Hepatocyte (in vitro differentiated cells): ENCODE results near the gene NODAL. TPM values are rescaled to one million over a fixed set of nuclear protein-coding genes. Genes with fewer than 3 reads are reported as not detected.

Source experiments
- DNase-seq: peaks from one replicate; pipeline ENCODE4 v3.0.0-alpha.2; 2016; ENCODE audit warnings: low spot score
- H2AFZ ChIP-seq: fragments of 200-600 bp; sonication (generic); 2 replicates; pipeline ENCODE4 v1.6.0; 2016; ENCODE audit warnings: antibody characterized with exemption, mild to moderate bottlenecking
- H3K27ac ChIP-seq: fragments of 200-600 bp; sonication (generic); 2 replicates; pipeline ENCODE4 v1.5.1; 2016; ENCODE audit warnings: mild to moderate bottlenecking
- H3K27me3 ChIP-seq: fragments of 200-600 bp; sonication (generic); 2 replicates; pipeline ENCODE4 v1.6.1; 2016
- H3K36me3 ChIP-seq: fragments of 200-600 bp; sonication (generic); replicated peaks from 2 replicates; pipeline ENCODE4 v1.5.1; 2016; ENCODE audit warnings: low read depth; ENCODE audit not compliant: insufficient read depth
- H3K4me1 ChIP-seq: fragments of 200-600 bp; sonication (generic); 2 replicates; pipeline ENCODE4 v1.5.1; 2016; ENCODE audit warnings: mild to moderate bottlenecking, moderate library complexity; ENCODE audit not compliant: insufficient read depth
- H3K4me2 ChIP-seq: fragments of 200-600 bp; sonication (generic); 2 replicates; pipeline ENCODE4 v1.6.0; 2016
- H3K4me3 ChIP-seq: fragments of 200-600 bp; sonication (generic); 2 replicates; pipeline ENCODE4 v1.5.1; 2016; ENCODE audit warnings: mild to moderate bottlenecking
- H3K79me2 ChIP-seq: fragments of 200-600 bp; sonication (generic); 2 replicates; pipeline ENCODE4 v1.6.0; 2017; ENCODE audit warnings: mild to moderate bottlenecking
- H3K9me2 ChIP-seq: fragments of 200-600 bp; sonication (generic); replicated peaks from 2 replicates; pipeline ENCODE4 v1.6.0; 2017; ENCODE audit warnings: mild to moderate bottlenecking; ENCODE audit not compliant: insufficient read depth
- H3K9me3 ChIP-seq: fragments of 200-600 bp; sonication (generic); 2 replicates; pipeline ENCODE4 v1.5.1; 2016; ENCODE audit warnings: low read depth, mild to moderate bottlenecking
- H4K20me1 ChIP-seq: fragments of 200-600 bp; sonication (generic); 2 replicates; pipeline ENCODE4 v1.6.0; 2016; ENCODE audit warnings: mild to moderate bottlenecking; ENCODE audit not compliant: insufficient read depth, poor library complexity, severe bottlenecking
- CTCF ChIP-seq: fragments of 200-600 bp; sonication (generic); IDR thresholded peaks from 2 replicates; pipeline ENCODE4 v1.5.1; 2016; ENCODE audit warnings: antibody characterized with exemption, mild to moderate bottlenecking; ENCODE audit not compliant: poor library complexity
- EZH2 ChIP-seq: fragments of 200-600 bp; sonication (generic); IDR thresholded peaks from 2 replicates; pipeline ENCODE4 v1.6.1; 2016; ENCODE audit warnings: antibody characterized with exemption, mild to moderate bottlenecking, borderline replicate concordance
- EZH2phosphoT487 ChIP-seq: fragments of 200-600 bp; sonication (generic); IDR thresholded peaks from one replicate; pipeline ENCODE4 v1.6.1; 2018; ENCODE audit warnings: antibody characterized with exemption, mild to moderate bottlenecking, low read depth, moderate library complexity; ENCODE audit not compliant: unreplicated experiment, severe bottlenecking
- WGBS: methylation state at CpG from one replicate; pipeline ENCODE4 v1.1.6; 2016; ENCODE audit warnings: low lambda C conversion rate; ENCODE audit errors: missing lambda C conversion rate; 5-methylcytosine and 5-hydroxymethylcytosine counted together
- polyA plus RNA-seq: library from polyadenylated mRNA; unstranded; fragments of >200 nt; fragmentation: Nextera tagmentation; extraction: Ambion mirVana; gene quantifications from 2 replicates; pipeline ENCODE4 v1.2.1, GENCODE V29; 2016
- total RNA-seq: library from RNA; depleted of rRNA; stranded (reverse); fragments of >200 nt; gene quantifications from 2 replicates; pipeline ENCODE4 v1.2.3, GENCODE V29; 2014

Gene NODAL
- total and polyA plus RNA-seq, 2 experiments from 2014 or later: not detected

- Histone ChIP-seq H3K79me2 (peaks cover 37% of the 10 kb centered on the region), H4K20me1 (peaks cover 30% of the 10 kb centered on the region), H3K4me2 (peak within 1 kb of the TSS; percentile 81), H3K4me1 (peaks cover 13% of the 10 kb centered on the region), H3K27ac (peak within 1 kb of the TSS; percentile 98), H3K36me3 (no peaks in the 10 kb centered on the region), H3K9me2 (no peaks in the 10 kb centered on the region), H3K27me3 (no peaks in the 10 kb centered on the region), H3K9me3 (no peaks in the 10 kb centered on the region), H3K4me3 (peak within 1 kb of the TSS; percentile 47), H2AFZ (peak within 1 kb of the TSS; percentile 42)
- peak; percentile 98 for DNase-seq
- WGBS: 1% methylated on average over 74 of the region's 103 CpGs
- TF ChIP-seq EZH2 (no peak), CTCF (no peak), EZH2phosphoT487 (no peak)
Measured at GRCh38 chr10:70404036-70404786, 37.3 kb downstream of the NODAL start, which contains the start of gene EIF4EBP2. Gene EIF4EBP2, plus strand, starts transcription at chr10:70404145. Its CDS starts 257 bp downstream, at chr10:70404402.

GRCh38 chr10:70403483-70404035 is 37.9 kb downstream of the NODAL start:
- no peaks in the 10 kb centered on the region for H3K27me3 ChIP-seq
- no peak for DNase-seq
- 14% methylated on average over 10 of the region's 12 CpGs for WGBS
- peaks cover 13% of the 10 kb centered on the region for H3K4me1 ChIP-seq
- peaks cover 31% of the 10 kb centered on the region for H3K79me2 ChIP-seq
- peaks cover 25% of the 10 kb centered on the region for H4K20me1 ChIP-seq
- H3K4me3 ChIP-seq: peak overlapping the region; percentile 22
- H3K9me3 ChIP-seq: no peaks in the 10 kb centered on the region
- H3K36me3 ChIP-seq: no peaks in the 10 kb centered on the region
- H2AFZ ChIP-seq: peak overlapping the region; percentile 42
- H3K4me2 ChIP-seq: peak overlapping the region; percentile 75
- peak overlapping the region; percentile 27 for H3K27ac ChIP-seq
- no peaks in the 10 kb centered on the region for H3K9me2 ChIP-seq
- TF ChIP-seq CTCF: no peak
- TF ChIP-seq EZH2: no peak
- no peak for TF ChIP-seq EZH2phosphoT487

- no peaks in the 10 kb centered on the region for H3K9me2 ChIP-seq
- 90% methylated on average over 3 of the region's 3 CpGs for whole genome bisulfite sequencing
- H3K79me2 ChIP-seq: peaks cover under 1% of the 10 kb centered on the region
- no peak overlapping the region for H3K4me2 ChIP-seq
- no peak for DNase-seq
- H3K9me3 ChIP-seq: no peaks in the 10 kb centered on the region
- no peaks in the 10 kb centered on the region for H3K36me3 ChIP-seq
- H2AFZ ChIP-seq: no peak overlapping the region
- no peaks in the 10 kb centered on the region for H4K20me1 ChIP-seq
- no peak overlapping the region for H3K4me3 ChIP-seq
- no peaks in the 10 kb centered on the region for H3K27me3 ChIP-seq
- TF ChIP-seq CTCF (no peak), EZH2phosphoT487 (no peak), EZH2 (no peak)
- no peak overlapping the region for H3K27ac ChIP-seq
- no peaks in the 10 kb centered on the region for H3K4me1 ChIP-seq
Measured at GRCh38 chr10:70399177-70399576, 42.3 kb downstream of the NODAL start.
